Naive thymus-derived CD4-positive, alpha-beta T cell (primary cell): ENCODE measurements around the gene RAVER2. TPM values are rescaled to one million over a fixed set of nuclear protein-coding genes. Genes with fewer than 3 reads are reported as not detected.
A peak's percentile ranks its signal among the peaks of the same experiment; 100 is the strongest.

Source experiments
- ATAC-seq: fragments of 150-1000 bp; cut with Tn5 transposase; 2 replicates; pipeline ENCODE4 v1.10.0; 2021; ENCODE audit warnings: mild to moderate bottlenecking, moderate library complexity
- CTCF ChIA-PET: fragments of 350-600 bp; sonication (Branson Sonifier 250); formaldehyde crosslinking; loops from one replicate; lab custom pipeline; 2021; ENCODE audit warnings: antibody characterized with exemption; lab: Charles Lee
- POLR2A ChIA-PET: fragments of 350-600 bp; sonication (Branson Sonifier 250); formaldehyde crosslinking; loops from one replicate; lab custom pipeline; 2021; ENCODE audit warnings: antibody characterized with exemption, inconsistent platforms; lab: Charles Lee
- DNase-seq, 9 donors: peaks; one replicate each; pipeline versions ENCODE4 v3.0.0 to v3.0.0-alpha.2; 2020 to 2022; ENCODE audit warnings: mixed read lengths in 1 of 9
- H3K27ac ChIP-seq: one replicate; pipeline ENCODE4 v1.7.0; 2013; ENCODE audit warnings: mild to moderate bottlenecking, low read depth, low read length, moderate library complexity
- H3K27me3 ChIP-seq, 2 donors: one replicate each; pipeline ENCODE4 v1.7.0; 2013; ENCODE audit warnings: low read length in 2 of 2, mild to moderate bottlenecking in 2 of 2, moderate library complexity in 2 of 2; ENCODE audit not compliant: control insufficient read depth in 2 of 2, insufficient read depth in 2 of 2
- H3K36me3 ChIP-seq, 3 experiments: 1 replicate in 2 of 3; 2 replicates in 1 of 3; pipeline ENCODE4 v1.7.0; 2013; ENCODE audit warnings: low read length in 3 of 3, mild to moderate bottlenecking in 3 of 3, moderate library complexity in 1 of 3; ENCODE audit not compliant: insufficient read depth in 3 of 3, control insufficient read depth in 2 of 3
- H3K4me1 ChIP-seq, 2 donors: one replicate each; pipeline ENCODE4 v1.7.0; 2013; ENCODE audit warnings: low read length in 2 of 2, mild to moderate bottlenecking in 2 of 2, moderate library complexity in 1 of 2; ENCODE audit not compliant: control insufficient read depth in 2 of 2, insufficient read depth in 2 of 2
- H3K4me3 ChIP-seq: 2 replicates; pipeline ENCODE4 v1.7.0; 2013; ENCODE audit warnings: mild to moderate bottlenecking, low read length
- H3K9me3 ChIP-seq, 3 experiments: 1 replicate in 2 of 3; 2 replicates in 1 of 3; pipeline ENCODE4 v1.7.0; 2013; ENCODE audit warnings: low read length in 3 of 3; ENCODE audit not compliant: control insufficient read depth in 2 of 3
- H3K27ac Mint-ChIP-seq, 9 donors: one replicate each; pipeline ENCODE4 v1.8.0; 2020 to 2022; ENCODE audit warnings: mixed read lengths in 9 of 9, mild to moderate bottlenecking in 8 of 9, moderate library complexity in 5 of 9, inconsistent platforms in 2 of 9
- H3K27me3 Mint-ChIP-seq, 5 donors: one replicate each; pipeline ENCODE4 v1.8.0; 2021 to 2022; ENCODE audit warnings: mixed read lengths in 5 of 5, mild to moderate bottlenecking in 1 of 5
- H3K36me3 Mint-ChIP-seq, 5 donors: one replicate each; pipeline ENCODE4 v1.8.0; 2020 to 2022; ENCODE audit warnings: mixed read lengths in 5 of 5, mild to moderate bottlenecking in 3 of 5, inconsistent platforms in 1 of 5
- H3K4me1 Mint-ChIP-seq, 7 donors: one replicate each; pipeline ENCODE4 v1.8.0; 2020 to 2022; ENCODE audit warnings: mixed read lengths in 7 of 7, mild to moderate bottlenecking in 3 of 7, inconsistent platforms in 1 of 7
- H3K4me3 Mint-ChIP-seq, 10 donors: one replicate each; pipeline ENCODE4 v1.8.0; 2020 to 2022; ENCODE audit warnings: mild to moderate bottlenecking in 10 of 10, mixed read lengths in 10 of 10, moderate library complexity in 6 of 10, inconsistent platforms in 2 of 10
- H3K9me3 Mint-ChIP-seq, 11 donors: one replicate each; pipeline ENCODE4 v1.8.0; 2020 to 2022; ENCODE audit warnings: mixed read lengths in 11 of 11, mild to moderate bottlenecking in 4 of 11, inconsistent platforms in 1 of 11, moderate library complexity in 1 of 11
- intact Hi-C, 2 donors: fragments of 100-400 bp; cut with micrococcal nuclease; formaldehyde crosslinking; loops; one replicate each; pipeline ENCODE4 v1.15.1; 2023
- polyA plus RNA-seq, 2 donors: library from polyadenylated mRNA; unstranded; fragments of 300-500 nt; fragmentation: Illumina TruSeq; gene quantifications; one replicate each; pipeline ENCODE4 v1.2.3, GENCODE V29; 2021
- total RNA-seq, 6 experiments: library from RNA in 5 of 6; stranded (reverse) in 5 of 6; gene quantifications; 1 replicate in 5 of 6; 2 replicates in 1 of 6; pipeline ENCODE4 v1.2.3 and lab custom pipeline; 2021 to 2026

Gene RAVER2
- total and polyA plus RNA-seq, 7 experiments from 2014 or later, result 0.29 to 1.9 (median 0.93) TPM

DNA sequence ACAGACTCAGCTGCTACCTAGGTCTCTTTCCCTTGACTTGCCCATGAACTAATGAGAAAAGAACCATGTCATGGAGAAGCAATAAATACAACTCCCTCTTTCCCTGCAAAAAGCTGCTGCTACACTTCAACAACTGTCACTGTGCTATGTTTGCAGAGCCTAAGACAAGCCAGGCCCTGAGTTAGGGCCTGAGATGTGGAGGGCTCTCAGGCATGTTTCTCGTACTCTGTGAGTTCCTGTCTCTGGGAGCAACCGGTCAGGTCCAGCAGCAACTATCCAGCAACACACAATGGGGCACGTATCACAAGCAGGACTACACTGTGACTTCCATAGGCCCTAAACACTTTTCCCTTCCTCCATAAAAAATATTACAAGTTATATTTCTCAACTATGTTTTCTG is 129.8 kb downstream of the RAVER2 start:
- Histone ChIP-seq H3K4me3 (no peak overlapping the region), H3K4me1 (peaks cover 42 to 43% of the 10 kb centered on the region in 2 donors), H3K27me3 (no peaks in the 10 kb centered on the region), H3K9me3 (no peaks in the 10 kb centered on the region), H3K36me3 (peaks cover 8 to 72% (median 24%) of the 10 kb centered on the region in 3 experiments), H3K27ac (no peak overlapping the region)
- peak overlapping the region in 6 of 10 donors; percentile 17 to 80 (median 51) for H3K4me3 Mint-ChIP-seq
- peak overlapping the region in 6 of 9 donors; percentile 22 to 86 (median 52) for H3K27ac Mint-ChIP-seq
- POLR2A ChIA-PET, result interaction anchor here (0.8 to 0.9 kb wide), 2 partner anchors 12 to 66 kb away, joined by 3 read pairs; no protein-coding TSS in a partner anchor
- ATAC-seq (no peak), DNase-seq (no peak)
- H3K4me1 Mint-ChIP-seq, result peaks cover 31 to 79% (median 72%) of the 10 kb centered on the region in 7 donors
- intact Hi-C loops, result loop anchor here in 1 of 2 donors (5.0 kb wide), 1 partner anchor 548 kb away; the partner anchor contains the start of genes LEPR and LEPROT
- H3K9me3 Mint-ChIP-seq, result peaks cover 0 to 2% (median 0%) of the 10 kb centered on the region in 11 donors
- H3K27me3 Mint-ChIP-seq, result no peaks in the 10 kb centered on the region
- H3K36me3 Mint-ChIP-seq, result peaks cover 31 to 58% (median 45%) of the 10 kb centered on the region in 5 donors
- CTCF ChIA-PET, result interaction anchor here (0.9 to 2.5 kb wide), 2 partner anchors 48 to 201 kb away, joined by 3 to 10 read pairs; no protein-coding TSS in a partner anchor

DNA sequence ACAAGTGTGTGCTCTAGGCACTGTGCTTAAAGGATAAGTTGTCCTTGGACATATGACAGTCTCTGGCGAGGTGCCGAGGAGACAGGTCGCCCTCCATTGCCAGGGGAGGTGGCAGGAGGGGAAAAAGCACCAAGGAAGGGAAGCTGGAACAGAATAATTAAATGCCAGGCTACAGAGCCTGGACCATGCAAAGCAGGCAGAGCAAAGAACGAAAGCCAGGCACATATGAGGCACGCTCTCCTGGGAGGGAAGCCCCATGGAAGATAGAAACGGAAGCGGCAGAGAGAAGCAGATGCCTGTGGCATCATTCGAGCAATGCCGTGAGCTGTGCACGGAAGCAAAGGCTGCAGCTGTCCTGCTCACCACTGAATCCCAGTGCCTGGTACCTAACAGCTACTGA is 130.2 kb downstream of the RAVER2 start:
- Histone ChIP-seq H3K36me3 (peaks cover 8 to 68% (median 21%) of the 10 kb centered on the region in 3 experiments), H3K4me1 (peaks cover 42 to 43% of the 10 kb centered on the region in 2 donors), H3K9me3 (no peaks in the 10 kb centered on the region), H3K27ac (no peak overlapping the region), H3K4me3 (no peak overlapping the region), H3K27me3 (no peaks in the 10 kb centered on the region)
- Mint-ChIP-seq H3K9me3 (peaks cover 0 to 2% (median 0%) of the 10 kb centered on the region in 11 donors), H3K36me3 (peaks cover 31 to 58% (median 45%) of the 10 kb centered on the region in 5 donors), H3K4me3 (peak overlapping the region in 6 of 10 donors; percentile 17 to 80 (median 58)), H3K27ac (peak overlapping the region in 8 of 9 donors; percentile 50 to 95 (median 85)), H3K27me3 (no peaks in the 10 kb centered on the region), H3K4me1 (peaks cover 32 to 84% (median 75%) of the 10 kb centered on the region in 7 donors)
- no peak for ATAC-seq
- CTCF ChIA-PET, result interaction anchor here (0.9 to 2.5 kb wide), 2 partner anchors 47 to 200 kb away, joined by 3 to 10 read pairs; no protein-coding TSS in a partner anchor
- DNase-seq, result no peak
- intact Hi-C loops, result loop anchor here in 1 of 2 donors (5.0 kb wide), 1 partner anchor 547 kb away; the partner anchor contains the start of genes LEPR and LEPROT
- POLR2A ChIA-PET, result interaction anchor here (0.7 to 0.8 kb wide), 4 partner anchors 22 to 190 kb away, joined by 3 read pairs; no protein-coding TSS in a partner anchor

DNA sequence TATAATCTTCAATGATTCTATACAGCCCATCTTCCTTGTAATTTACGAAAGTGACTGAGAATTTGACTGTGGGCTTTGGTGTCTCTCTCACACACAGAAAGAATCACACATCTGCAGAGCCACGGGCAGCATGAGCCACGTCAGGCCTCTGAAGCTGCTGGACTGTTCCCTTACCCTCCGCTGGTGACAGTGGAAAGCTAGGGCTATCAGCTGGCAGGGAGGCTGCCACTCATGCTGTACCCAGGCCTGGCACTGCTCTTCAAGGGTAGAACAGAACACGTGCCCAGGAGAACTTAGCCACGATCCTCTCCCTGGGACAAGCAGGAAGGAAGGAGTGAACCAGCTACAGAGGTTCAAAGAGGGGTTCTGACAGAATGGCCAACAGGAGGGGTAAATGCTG is 130.7 kb downstream of the RAVER2 start:
- CTCF ChIA-PET, result interaction anchor here (2.5 kb wide), 1 partner anchor 200 kb away, joined by 10 read pairs; no protein-coding TSS in a partner anchor
- no peak for DNase-seq
- H3K27me3 Mint-ChIP-seq, result no peaks in the 10 kb centered on the region
- Histone ChIP-seq H3K27me3 (no peaks in the 10 kb centered on the region), H3K36me3 (peaks cover 8 to 64% (median 17%) of the 10 kb centered on the region in 3 experiments), H3K4me1 (peaks cover 42 to 43% of the 10 kb centered on the region in 2 donors), H3K9me3 (no peaks in the 10 kb centered on the region), H3K27ac (no peak overlapping the region), H3K4me3 (no peak overlapping the region)
- H3K4me1 Mint-ChIP-seq, result peaks cover 37 to 89% (median 80%) of the 10 kb centered on the region in 7 donors
- POLR2A ChIA-PET, result interaction anchor here (0.7 to 0.8 kb wide), 3 partner anchors 21 to 189 kb away, joined by 3 read pairs; no protein-coding TSS in a partner anchor
- no peak for ATAC-seq
- peaks cover 0 to 2% (median 0%) of the 10 kb centered on the region in 11 donors for H3K9me3 Mint-ChIP-seq
- peak overlapping the region in 9 of 10 donors; percentile 10 to 80 (median 48) for H3K4me3 Mint-ChIP-seq
- intact Hi-C loops, result loop anchor here in 1 of 2 donors (2.0 to 5.0 kb wide), 2 partner anchors 45 to 547 kb away; partner anchors contain the start of genes LEPR and LEPROT
- H3K27ac Mint-ChIP-seq, result peak overlapping the region; percentile 51 to 95 (median 86)
- H3K36me3 Mint-ChIP-seq, result peaks cover 31 to 58% (median 48%) of the 10 kb centered on the region in 5 donors

DNA sequence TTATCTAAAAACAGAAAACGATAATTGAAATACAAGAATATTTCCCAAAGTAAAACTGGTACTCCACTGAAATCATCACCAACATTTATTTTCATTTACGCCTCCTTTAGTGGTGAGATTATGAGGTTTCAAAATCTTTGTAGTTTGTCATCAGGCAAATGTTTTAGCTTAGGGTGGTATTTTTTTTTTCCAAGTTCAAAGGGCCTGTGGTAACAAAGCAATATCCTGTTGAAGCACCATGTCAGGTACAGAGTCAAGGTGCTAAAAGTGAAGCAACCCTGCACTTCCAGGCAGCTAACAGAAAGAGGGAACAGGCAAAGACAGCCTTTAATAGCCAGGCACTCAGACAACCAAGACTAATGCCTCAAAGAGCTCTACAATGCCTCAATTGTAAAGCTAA is 132.3 kb downstream of the RAVER2 start:
- H3K4me1 ChIP-seq, result peaks cover 43 to 53% of the 10 kb centered on the region in 2 donors
- intact Hi-C loops, result loop anchor here (1.0 to 5.0 kb wide), 7 partner anchors 13 to 545 kb away; partner anchors contain the start of genes JAK1 (in 2 of the 2), LEPR (in 1 of the 2) and LEPROT (in 1 of the 2)
- peak overlapping the region; percentile 70 to 83 (median 76) for H3K4me3 Mint-ChIP-seq

DNA sequence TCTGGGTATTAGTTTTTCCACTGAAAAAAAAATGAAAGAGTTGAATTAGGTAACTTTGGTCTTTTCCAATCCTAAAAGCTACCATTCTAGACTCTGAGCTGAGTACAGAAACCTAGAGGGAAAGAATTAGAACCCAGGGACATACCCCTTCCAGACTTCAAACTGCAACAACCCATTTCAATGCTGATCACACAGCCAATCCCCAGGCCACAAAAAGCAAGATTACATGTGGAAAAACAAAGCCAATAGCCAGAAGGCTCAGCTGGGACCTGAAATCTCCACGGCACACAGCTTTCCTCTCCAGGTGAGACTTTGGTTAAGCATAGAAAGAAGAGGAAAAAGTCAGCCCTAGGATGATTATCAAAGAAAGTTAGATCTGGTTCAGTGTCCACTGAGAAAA is 132.7 kb downstream of the RAVER2 start:
- DNase-seq, result no peak
- Mint-ChIP-seq H3K36me3 (peaks cover 20 to 51% (median 43%) of the 10 kb centered on the region in 5 donors), H3K27me3 (no peaks in the 10 kb centered on the region), H3K27ac (peak overlapping the region; percentile 41 to 95 (median 90)), H3K9me3 (peaks cover 0 to 2% (median 0%) of the 10 kb centered on the region in 11 donors), H3K4me3 (peak overlapping the region; percentile 25 to 83 (median 75)), H3K4me1 (peaks cover 41 to 86% (median 84%) of the 10 kb centered on the region in 7 donors)
- intact Hi-C loops, result loop anchor here (1.0 to 5.0 kb wide), 7 partner anchors 13 to 545 kb away; partner anchors contain the start of genes JAK1 (in 2 of the 2), LEPR (in 1 of the 2) and LEPROT (in 1 of the 2)
- POLR2A ChIA-PET, result interaction anchor here (0.9 to 2.4 kb wide), 9 partner anchors 28 to 193 kb away, joined by 3 to 20 read pairs (median 4); partner anchors contain the start of gene JAK1
- CTCF ChIA-PET, result interaction anchor here (0.6 to 1.9 kb wide), 9 partner anchors 13 to 193 kb away, joined by 3 to 8 read pairs (median 3); no protein-coding TSS in a partner anchor
- Histone ChIP-seq H3K4me1 (peaks cover 43 to 57% of the 10 kb centered on the region in 2 donors), H3K27me3 (no peaks in the 10 kb centered on the region), H3K36me3 (peaks cover 15 to 47% (median 15%) of the 10 kb centered on the region in 3 experiments), H3K27ac (peak overlapping the region; percentile 36), H3K9me3 (no peaks in the 10 kb centered on the region), H3K4me3 (peak overlapping the region; percentile 3)
- no peak for ATAC-seq

More for the DNA sequence above, 132.3 kb downstream of the RAVER2 start:
- Histone ChIP-seq H3K4me3 (peak overlapping the region; percentile 8), H3K27me3 (no peaks in the 10 kb centered on the region), H3K27ac (peak overlapping the region; percentile 36), H3K36me3 (peaks cover 15 to 49% (median 15%) of the 10 kb centered on the region in 3 experiments), H3K9me3 (no peaks in the 10 kb centered on the region)
- DNase-seq, result peak in 7 of 9 donors; percentile 75 to 90 (median 87)
- ATAC-seq, result peak; percentile 96
- Mint-ChIP-seq H3K36me3 (peaks cover 17 to 52% (median 44%) of the 10 kb centered on the region in 5 donors), H3K27ac (peak overlapping the region; percentile 41 to 95 (median 90)), H3K27me3 (no peaks in the 10 kb centered on the region), H3K4me1 (peaks cover 38 to 88% (median 84%) of the 10 kb centered on the region in 7 donors), H3K9me3 (peaks cover 0 to 2% (median 0%) of the 10 kb centered on the region in 11 donors)
- CTCF ChIA-PET, result interaction anchor here (0.6 to 2.5 kb wide), 9 partner anchors 13 to 198 kb away, joined by 3 to 10 read pairs (median 4); no protein-coding TSS in a partner anchor
- POLR2A ChIA-PET, result interaction anchor here (0.8 to 2.4 kb wide), 9 partner anchors 13 to 201 kb away, joined by 3 to 20 read pairs (median 4); partner anchors contain the start of gene JAK1
